Spleen (tissue), 7 donors: ENCODE data around the gene NEO1.

Experiments used
- CTCF ChIP-seq, 11 experiments: fragments of 200-600 bp in 7 of 11; fragments of 450-650 bp in 4 of 11; sonication (generic) in 4 of 11; IDR thresholded peaks in 8 of 11; conservative IDR thresholded peaks in 3 of 11; 1 replicate in 7 of 11; 2 replicates in 4 of 11; pipeline versions ENCODE4 v1.4.0 to v1.8.0; 2016 to 2021; ENCODE audit warnings: antibody characterized with exemption in 11 of 11, inconsistent platforms in 4 of 11, mild to moderate bottlenecking in 1 of 11
- POLR2A ChIP-seq, 3 donors: fragments of 450-650 bp; IDR thresholded peaks; one replicate each; pipeline ENCODE4 v1.5.1; 2017; ENCODE audit warnings: antibody characterized with exemption in 3 of 3, mild to moderate bottlenecking in 1 of 3
- POLR2AphosphoS5 ChIP-seq, 3 donors: sonication (generic); formaldehyde crosslinking; IDR thresholded peaks; one replicate each; pipeline ENCODE4 v1.5.1; 2017; ENCODE audit warnings: antibody characterized with exemption in 3 of 3
- donor health status: DM: no; HTN: no; CAD: no; lungs with moderate emphysema.
- donor health status: DM: no; HTN: no; CAD: no.
- donor health status: DM: no; HTN: no; CAD: no.

- TF ChIP-seq CTCF (IDR thresholded peaks at IDR 0.05 in 8 of 11, conservative IDR thresholded peaks at IDR 0.05 in 3 of 11) (no peak), POLR2A (IDR thresholded peaks at IDR 0.05) (no peak), POLR2AphosphoS5 (IDR thresholded peaks at IDR 0.05) (no peak)
Measured at GRCh38 chr15:73287019-73287418, 234.8 kb downstream of the NEO1 start.
